IMR-90 (cell line): ENCODE data around the gene USP36. TPM values are rescaled to one million over a fixed set of nuclear protein-coding genes. Genes with fewer than 3 reads are reported as not detected.
A peak's percentile ranks its signal among the peaks of the same experiment; 100 is the strongest.

ENCODE experiments used
- ATAC-seq: fragments of 200-7000 bp; cut with Tn5 transposase; 2 replicates; pipeline ENCODE4 v1.9.1; 2020; ENCODE audit warnings: low read depth, mild to moderate bottlenecking, moderate library complexity
- BruUV-seq: library from RNA; stranded (reverse); fragments of 400-500 nt; replicated peaks from 2 replicates; lab custom pipeline; 2021; lab: Mats Ljungman, UMichigan
- CTCF ChIA-PET: fragments of 300-600 bp; formaldehyde crosslinking; extraction: SDS; loops from one replicate; lab custom pipeline; 2021; ENCODE audit warnings: antibody characterized with exemption; lab: Yijun Ruan, JAX
- POLR2A ChIA-PET: fragments of 300-600 bp; sonication (Branson Sonifier 250); formaldehyde crosslinking; loops from one replicate; lab custom pipeline; 2022; ENCODE audit warnings: antibody characterized with exemption; ENCODE audit not compliant: unreplicated experiment; lab: Charles Lee
- DNase-seq: peaks from one replicate; pipeline ENCODE4 v3.0.0; 2013
- H2AFZ ChIP-seq: replicated peaks from 2 replicates; pipeline ENCODE3; 2013; ENCODE audit warnings: low read length, mild to moderate bottlenecking; ENCODE audit not compliant: poor library complexity
- H2AK5ac ChIP-seq: 2 replicates; pipeline ENCODE4 v1.6.1; 2013; ENCODE audit warnings: low read depth, low read length, inconsistent platforms
- H2AK9ac ChIP-seq: replicated peaks from 2 replicates; pipeline ENCODE3; 2013; ENCODE audit warnings: mild to moderate bottlenecking, low read depth, low read length, moderate library complexity; ENCODE audit not compliant: poor library complexity
- H2BK120ac ChIP-seq: 2 replicates; pipeline ENCODE4 v1.6.1; 2013; ENCODE audit warnings: low read depth, low read length, inconsistent platforms
- H2BK15ac ChIP-seq: 3 replicates; pipeline ENCODE4 v1.6.1; 2013; ENCODE audit warnings: low read depth, low read length, inconsistent platforms
- H2BK20ac ChIP-seq: 2 replicates; pipeline ENCODE4 v1.6.1; 2013; ENCODE audit warnings: low read depth, mild to moderate bottlenecking, inconsistent platforms, low read length, moderate library complexity
- H2BK5ac ChIP-seq: 2 replicates; pipeline ENCODE4 v1.6.1; 2013; ENCODE audit warnings: mild to moderate bottlenecking, low read depth, low read length, inconsistent platforms; ENCODE audit not compliant: poor library complexity, severe bottlenecking
- H3K14ac ChIP-seq: replicated peaks from 2 replicates; pipeline ENCODE4 v1.6.1; 2013; ENCODE audit warnings: low read depth, low read length, inconsistent platforms
- H3K18ac ChIP-seq: 2 replicates; pipeline ENCODE4 v1.6.1; 2013; ENCODE audit warnings: low read depth, low read length, control low read depth
- H3K23ac ChIP-seq: 2 replicates; pipeline ENCODE4 v1.6.1; 2013; ENCODE audit warnings: low read depth, low read length, inconsistent platforms
- H3K27ac ChIP-seq: 2 replicates; pipeline ENCODE4 v1.5.1; 2013; ENCODE audit warnings: mild to moderate bottlenecking, control low read depth, low read length; ENCODE audit not compliant: insufficient read depth
- H3K27me3 ChIP-seq: 2 replicates; pipeline ENCODE4 v1.6.1; 2013; ENCODE audit warnings: low read length; ENCODE audit not compliant: control insufficient read depth, insufficient read depth
- H3K36me3 ChIP-seq: 2 replicates; pipeline ENCODE4 v1.6.1; 2013; ENCODE audit warnings: low read length, mixed read lengths; ENCODE audit not compliant: control insufficient read depth, insufficient read depth
- H3K4ac ChIP-seq: 2 replicates; pipeline ENCODE4 v1.6.1; 2013; ENCODE audit warnings: low read depth, low read length, inconsistent platforms
- H3K4me1 ChIP-seq: 2 replicates; pipeline ENCODE4 v1.6.1; 2013; ENCODE audit warnings: low read length, mixed read lengths; ENCODE audit not compliant: control insufficient read depth, insufficient read depth
- H3K4me2 ChIP-seq: 2 replicates; pipeline ENCODE4 v1.6.1; 2013; ENCODE audit warnings: low read depth, mild to moderate bottlenecking, control low read depth, low read length, moderate library complexity
- H3K4me3 ChIP-seq: 2 replicates; pipeline ENCODE4 v1.5.1; 2013; ENCODE audit warnings: low read depth, mild to moderate bottlenecking, control low read depth, low read length, moderate library complexity; ENCODE audit not compliant: insufficient read depth
- H3K56ac ChIP-seq: 2 replicates; pipeline ENCODE4 v1.6.1; 2013; ENCODE audit warnings: low read length, inconsistent platforms; ENCODE audit not compliant: insufficient read depth; ENCODE audit errors: extremely low read depth
- H3K79me1 ChIP-seq, 2 experiments: 2 replicates each; pipeline ENCODE4 v1.6.1; 2013; ENCODE audit warnings: low read length in 2 of 2, inconsistent platforms in 1 of 2, low read depth in 1 of 2
- H3K9ac ChIP-seq: 2 replicates; pipeline ENCODE4 v1.6.1; 2013; ENCODE audit warnings: low read depth, low read length, control low read depth
- H3K9me1 ChIP-seq: 2 replicates; pipeline ENCODE4 v1.6.1; 2013; ENCODE audit warnings: low read length, inconsistent platforms; ENCODE audit not compliant: insufficient read depth
- H3K9me3 ChIP-seq: 2 replicates; pipeline ENCODE4 v1.6.1; 2013; ENCODE audit warnings: low read length; ENCODE audit not compliant: control insufficient read depth, insufficient read depth
- H4K20me1 ChIP-seq: 2 replicates; pipeline ENCODE4 v1.6.1; 2013; ENCODE audit warnings: low read length, inconsistent platforms; ENCODE audit not compliant: insufficient read depth
- H4K5ac ChIP-seq: 2 replicates; pipeline ENCODE4 v1.6.1; 2013; ENCODE audit warnings: mild to moderate bottlenecking, low read depth, low read length, control low read depth
- H4K8ac ChIP-seq, 2 experiments: 2 replicates each; pipeline ENCODE4 v1.6.1; 2013; ENCODE audit warnings: low read depth in 2 of 2, low read length in 2 of 2, control low read depth in 1 of 2, inconsistent platforms in 1 of 2
- H4K91ac ChIP-seq: 2 replicates; pipeline ENCODE4 v1.6.1; 2013; ENCODE audit warnings: low read depth, low read length, inconsistent platforms; ENCODE audit not compliant: insufficient read depth
- CTCF ChIP-seq: conservative IDR thresholded peaks from 2 replicates; pipeline ENCODE4 v1.5.1; 2012; ENCODE audit warnings: mild to moderate bottlenecking, low read depth, low read length, improper control_type of control experiment
- MAFK ChIP-seq: IDR thresholded peaks from 2 replicates; pipeline ENCODE4 v1.6.1; 2012; ENCODE audit warnings: low read depth, low read length, improper control_type of control experiment
- RAD21 ChIP-seq: IDR thresholded peaks from 2 replicates; pipeline ENCODE4 v1.6.1; 2012; ENCODE audit warnings: low read length, improper control_type of control experiment
- RCOR1 ChIP-seq: IDR thresholded peaks from 2 replicates; pipeline ENCODE4 v1.6.1; 2012; ENCODE audit warnings: mild to moderate bottlenecking, low read length, improper control_type of control experiment; ENCODE audit not compliant: insufficient replicate concordance
- SMC3 ChIP-seq: fragments of 150-350 bp; IDR thresholded peaks from 2 replicates; pipeline ENCODE4 v1.6.1; 2016; ENCODE audit warnings: low read depth, mild to moderate bottlenecking, antibody characterized with exemption, low read length, moderate library complexity
- WGBS, 2 experiments: methylation state at CpG; one replicate each; pipeline versions ENCODE4 v1.1.5 to v1.1.7; 2013; ENCODE audit warnings: missing lambda C conversion rate in 2 of 2; ENCODE audit not compliant: insufficient read length in 1 of 2; ENCODE audit errors: extremely low coverage in 2 of 2; 5-methylcytosine and 5-hydroxymethylcytosine counted together
- dilution Hi-C: fragments of 300-500 bp; cut with HindIII; formaldehyde crosslinking; loops from one replicate; pipeline ENCODE4 v1.14.3; 2018; ENCODE audit warnings: low sequenced_read_pairs; ENCODE audit not compliant: unreplicated experiment
- in situ Hi-C: fragments of 300-500 bp; cut with MboI; formaldehyde crosslinking; loops from 3 replicates; pipeline ENCODE4 v1.14.3; 2019; ENCODE audit warnings: low sequenced_read_pairs, inconsistent platforms, mixed read lengths
- intact Hi-C: fragments of 100-400 bp; cut with micrococcal nuclease; formaldehyde crosslinking; loops from 2 replicates; pipeline ENCODE4 v1.10.0; 2022
- polyA plus RNA-seq, 3 experiments: library from polyadenylated mRNA; depleted of rRNA; stranded (reverse); fragments of >200 nt; gene quantifications; 2 replicates each; pipeline ENCODE4 v1.2.3, GENCODE V29; 2012; ENCODE audit warnings: low replicate concordance in 1 of 3
- total RNA-seq: library from RNA; depleted of rRNA; stranded (reverse); fragments of >200 nt; gene quantifications from 2 replicates; pipeline ENCODE4 v1.2.3, GENCODE V29; 2012

The USP36 gene
- total and polyA plus RNA-seq, 2 of the 4 experiments (the other 2 are of a cell fraction) = 30.6 to 38.3 TPM

DNA sequence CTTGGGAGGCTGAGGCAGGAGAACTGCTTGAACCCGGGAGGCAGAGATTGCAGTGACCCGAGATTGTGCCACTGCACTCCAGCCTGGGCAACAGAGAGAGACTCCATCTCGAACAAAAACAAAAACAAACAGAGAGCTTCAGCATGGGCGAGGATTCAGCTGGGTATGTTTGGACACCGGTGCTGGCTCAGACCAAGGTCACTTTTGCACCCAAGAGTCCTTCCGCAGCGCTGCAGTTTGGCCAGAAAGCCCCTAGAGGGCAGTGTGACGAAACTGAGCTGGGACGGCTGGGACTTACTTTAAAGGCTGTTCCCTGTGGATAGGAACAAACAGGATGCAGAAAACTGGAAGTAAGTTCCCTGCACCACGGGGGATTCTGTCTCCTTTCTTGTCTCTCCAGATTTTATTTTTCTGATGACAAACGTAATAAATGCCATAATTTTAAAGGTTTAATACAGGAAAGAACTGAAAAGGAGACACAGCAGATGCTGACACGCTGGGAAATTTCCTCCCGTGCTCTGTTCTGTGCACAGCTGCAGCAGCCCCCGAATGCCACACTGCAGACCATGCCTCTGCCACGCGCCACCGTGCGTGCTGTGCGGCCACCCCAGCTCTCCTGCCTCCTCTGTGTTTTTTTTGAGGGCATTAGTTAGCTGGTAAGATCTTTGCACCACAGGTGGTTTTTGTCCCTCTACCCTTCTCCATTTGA is 25.2 kb upstream of the USP36 start:
- TF ChIP-seq CTCF = peak; percentile 81
- no peak for TF ChIP-seq RCOR1
- TF ChIP-seq SMC3 = peak; percentile 78
- TF ChIP-seq RAD21 = peak; percentile 84
- TF ChIP-seq MAFK = no peak
- Histone ChIP-seq H3K79me1 (peaks cover 38 to 72% of the 10 kb centered on the region in 2 experiments), H4K20me1 (peaks cover 18% of the 10 kb centered on the region), H3K36me3 (peaks cover 31% of the 10 kb centered on the region), H2BK15ac (no peak overlapping the region), H3K23ac (no peak overlapping the region), H3K9me3 (no peaks in the 10 kb centered on the region), H3K27ac (peak overlapping the region; percentile 21; the same call in 1 of the 2 replicates), H3K4me2 (peak overlapping the region; percentile 42), H3K18ac (no peak overlapping the region), H2AK9ac (no peak overlapping the region), H3K14ac (peak overlapping the region; percentile 42; the same call in 1 of the 2 replicates), H3K4me3 (no peak overlapping the region), H2BK120ac (0 out of 2 replicates have a peak overlapping the region, but pooled peaks have one; percentile 1), H3K56ac (no peak overlapping the region), H3K9me1 (peaks cover 6% of the 10 kb centered on the region; the same call in 1 of the 2 replicates), H3K4me1 (peaks cover 18% of the 10 kb centered on the region), H2BK5ac (peak overlapping the region; percentile 17), H2AK5ac (no peak overlapping the region; the same call in 1 of the 2 replicates), H2AFZ (no peak overlapping the region), H3K4ac (peak overlapping the region; percentile 6; the same call in 1 of the 2 replicates), H4K5ac (no peak overlapping the region), H4K8ac (peak overlapping the region in 1 of 2 experiments; percentile 24; a peak in 1 of 4 replicates), H4K91ac (no peak overlapping the region), H2BK20ac (no peak overlapping the region), H3K27me3 (no peaks in the 10 kb centered on the region), H3K9ac (no peak overlapping the region)
- intact Hi-C loops (loop anchor here (1.0 to 2.0 kb wide), 3 partner anchors 59 to 105 kb away; partner anchors contain the start of gene TIMP2), dilution Hi-C loops (no loop called here), in situ Hi-C loops (loop anchor here (25.0 kb wide), 1 partner anchor 521 kb away; no protein-coding TSS in a partner anchor)
- BruUV-seq = no TSS peak
- DNase-seq = peak; percentile 80
- 36% methylated on average over 8 of the region's 19 CpGs; no CpG with 5 or more reads in 1 of the 2 experiments for WGBS, 2 experiments
- ATAC-seq = peak; percentile 48
- ChIA-PET CTCF (interaction anchor here (0.6 to 1.8 kb wide), 13 partner anchors 8 to 109 kb away, joined by 3 to 12 read pairs (median 4); no protein-coding TSS in a partner anchor), POLR2A (interaction anchor here (0.6 kb wide), 1 partner anchor 88 kb away, joined by 3 read pairs; no protein-coding TSS in a partner anchor)
